IMR-90 (cell line): ENCODE measurements around the gene LRSAM1. TPM values are rescaled to one million over a fixed set of nuclear protein-coding genes. Genes with fewer than 3 reads are reported as not detected.

Experiments used
- ATAC-seq: fragments of 200-7000 bp; cut with Tn5 transposase; 2 replicates; pipeline ENCODE4 v1.9.1; 2020; ENCODE audit warnings: low read depth, mild to moderate bottlenecking, moderate library complexity
- BruUV-seq: library from RNA; stranded (reverse); fragments of 400-500 nt; replicated peaks from 2 replicates; lab custom pipeline; 2021; lab: Mats Ljungman, UMichigan
- CTCF ChIA-PET: fragments of 300-600 bp; formaldehyde crosslinking; extraction: SDS; loops from one replicate; lab custom pipeline; 2021; ENCODE audit warnings: antibody characterized with exemption; lab: Yijun Ruan, JAX
- POLR2A ChIA-PET: fragments of 300-600 bp; sonication (Branson Sonifier 250); formaldehyde crosslinking; loops from one replicate; lab custom pipeline; 2022; ENCODE audit warnings: antibody characterized with exemption; ENCODE audit not compliant: unreplicated experiment; lab: Charles Lee
- DNase-seq: peaks from one replicate; pipeline ENCODE4 v3.0.0; 2013
- H2AFZ ChIP-seq: replicated peaks from 2 replicates; pipeline ENCODE3; 2013; ENCODE audit warnings: low read length, mild to moderate bottlenecking; ENCODE audit not compliant: poor library complexity
- H2AK5ac ChIP-seq: 2 replicates; pipeline ENCODE4 v1.6.1; 2013; ENCODE audit warnings: low read depth, low read length, inconsistent platforms
- H2AK9ac ChIP-seq: replicated peaks from 2 replicates; pipeline ENCODE3; 2013; ENCODE audit warnings: mild to moderate bottlenecking, low read depth, low read length, moderate library complexity; ENCODE audit not compliant: poor library complexity
- H2BK120ac ChIP-seq: 2 replicates; pipeline ENCODE4 v1.6.1; 2013; ENCODE audit warnings: low read depth, low read length, inconsistent platforms
- H2BK15ac ChIP-seq: 3 replicates; pipeline ENCODE4 v1.6.1; 2013; ENCODE audit warnings: low read depth, low read length, inconsistent platforms
- H2BK20ac ChIP-seq: 2 replicates; pipeline ENCODE4 v1.6.1; 2013; ENCODE audit warnings: low read depth, mild to moderate bottlenecking, inconsistent platforms, low read length, moderate library complexity
- H2BK5ac ChIP-seq: 2 replicates; pipeline ENCODE4 v1.6.1; 2013; ENCODE audit warnings: mild to moderate bottlenecking, low read depth, low read length, inconsistent platforms; ENCODE audit not compliant: poor library complexity, severe bottlenecking
- H3K14ac ChIP-seq: replicated peaks from 2 replicates; pipeline ENCODE4 v1.6.1; 2013; ENCODE audit warnings: low read depth, low read length, inconsistent platforms
- H3K18ac ChIP-seq: 2 replicates; pipeline ENCODE4 v1.6.1; 2013; ENCODE audit warnings: low read depth, low read length, control low read depth
- H3K23ac ChIP-seq: 2 replicates; pipeline ENCODE4 v1.6.1; 2013; ENCODE audit warnings: low read depth, low read length, inconsistent platforms
- H3K27ac ChIP-seq: 2 replicates; pipeline ENCODE4 v1.5.1; 2013; ENCODE audit warnings: mild to moderate bottlenecking, control low read depth, low read length; ENCODE audit not compliant: insufficient read depth
- H3K27me3 ChIP-seq: 2 replicates; pipeline ENCODE4 v1.6.1; 2013; ENCODE audit warnings: low read length; ENCODE audit not compliant: control insufficient read depth, insufficient read depth
- H3K36me3 ChIP-seq: 2 replicates; pipeline ENCODE4 v1.6.1; 2013; ENCODE audit warnings: low read length, mixed read lengths; ENCODE audit not compliant: control insufficient read depth, insufficient read depth
- H3K4ac ChIP-seq: 2 replicates; pipeline ENCODE4 v1.6.1; 2013; ENCODE audit warnings: low read depth, low read length, inconsistent platforms
- H3K4me1 ChIP-seq: 2 replicates; pipeline ENCODE4 v1.6.1; 2013; ENCODE audit warnings: low read length, mixed read lengths; ENCODE audit not compliant: control insufficient read depth, insufficient read depth
- H3K4me2 ChIP-seq: 2 replicates; pipeline ENCODE4 v1.6.1; 2013; ENCODE audit warnings: low read depth, mild to moderate bottlenecking, control low read depth, low read length, moderate library complexity
- H3K4me3 ChIP-seq: 2 replicates; pipeline ENCODE4 v1.5.1; 2013; ENCODE audit warnings: low read depth, mild to moderate bottlenecking, control low read depth, low read length, moderate library complexity; ENCODE audit not compliant: insufficient read depth
- H3K56ac ChIP-seq: 2 replicates; pipeline ENCODE4 v1.6.1; 2013; ENCODE audit warnings: low read length, inconsistent platforms; ENCODE audit not compliant: insufficient read depth; ENCODE audit errors: extremely low read depth
- H3K79me1 ChIP-seq, 2 experiments: 2 replicates each; pipeline ENCODE4 v1.6.1; 2013; ENCODE audit warnings: low read length in 2 of 2, inconsistent platforms in 1 of 2, low read depth in 1 of 2
- H3K9ac ChIP-seq: 2 replicates; pipeline ENCODE4 v1.6.1; 2013; ENCODE audit warnings: low read depth, low read length, control low read depth
- H3K9me1 ChIP-seq: 2 replicates; pipeline ENCODE4 v1.6.1; 2013; ENCODE audit warnings: low read length, inconsistent platforms; ENCODE audit not compliant: insufficient read depth
- H3K9me3 ChIP-seq: 2 replicates; pipeline ENCODE4 v1.6.1; 2013; ENCODE audit warnings: low read length; ENCODE audit not compliant: control insufficient read depth, insufficient read depth
- H4K20me1 ChIP-seq: 2 replicates; pipeline ENCODE4 v1.6.1; 2013; ENCODE audit warnings: low read length, inconsistent platforms; ENCODE audit not compliant: insufficient read depth
- H4K5ac ChIP-seq: 2 replicates; pipeline ENCODE4 v1.6.1; 2013; ENCODE audit warnings: mild to moderate bottlenecking, low read depth, low read length, control low read depth
- H4K8ac ChIP-seq, 2 experiments: 2 replicates each; pipeline ENCODE4 v1.6.1; 2013; ENCODE audit warnings: low read depth in 2 of 2, low read length in 2 of 2, control low read depth in 1 of 2, inconsistent platforms in 1 of 2
- H4K91ac ChIP-seq: 2 replicates; pipeline ENCODE4 v1.6.1; 2013; ENCODE audit warnings: low read depth, low read length, inconsistent platforms; ENCODE audit not compliant: insufficient read depth
- BHLHE40 ChIP-seq: fragments of 150-350 bp; IDR thresholded peaks from 2 replicates; pipeline ENCODE4 v1.6.1; 2016; ENCODE audit warnings: mild to moderate bottlenecking, low read depth, low read length
- CEBPB ChIP-seq: IDR thresholded peaks from 2 replicates; pipeline ENCODE4 v1.6.1; 2012; ENCODE audit warnings: low read depth, low read length, improper control_type of control experiment
- CHD1 ChIP-seq: IDR thresholded peaks from 2 replicates; pipeline ENCODE4 v1.6.1; 2012; ENCODE audit warnings: low read depth, low read length, improper control_type of control experiment
- FOS ChIP-seq: fragments of 150-350 bp; IDR thresholded peaks from 2 replicates; pipeline ENCODE4 v1.6.1; 2016; ENCODE audit warnings: low read depth, low read length
- MAFK ChIP-seq: IDR thresholded peaks from 2 replicates; pipeline ENCODE4 v1.6.1; 2012; ENCODE audit warnings: low read depth, low read length, improper control_type of control experiment
- MAZ ChIP-seq: IDR thresholded peaks from 2 replicates; pipeline ENCODE4 v1.6.1; 2012; ENCODE audit warnings: low read depth, mild to moderate bottlenecking, low read length, improper control_type of control experiment, moderate library complexity, borderline replicate concordance
- MXI1 ChIP-seq: IDR thresholded peaks from 2 replicates; pipeline ENCODE4 v1.6.1; 2012; ENCODE audit warnings: low read depth, mild to moderate bottlenecking, low read length, moderate library complexity, borderline replicate concordance
- NFE2L2 ChIP-seq: fragments of 150-350 bp; IDR thresholded peaks from 2 replicates; pipeline ENCODE4 v1.6.1; 2016; ENCODE audit warnings: low read depth, mild to moderate bottlenecking, low read length
- POLR2A ChIP-seq: IDR thresholded peaks from 2 replicates; pipeline ENCODE4 v1.6.1; 2012; ENCODE audit warnings: mild to moderate bottlenecking, low read depth, low read length
- RAD21 ChIP-seq: IDR thresholded peaks from 2 replicates; pipeline ENCODE4 v1.6.1; 2012; ENCODE audit warnings: low read length, improper control_type of control experiment
- RCOR1 ChIP-seq: IDR thresholded peaks from 2 replicates; pipeline ENCODE4 v1.6.1; 2012; ENCODE audit warnings: mild to moderate bottlenecking, low read length, improper control_type of control experiment; ENCODE audit not compliant: insufficient replicate concordance
- RFX5 ChIP-seq: IDR thresholded peaks from 2 replicates; pipeline ENCODE4 v1.8.0; 2012; ENCODE audit warnings: low read depth, mild to moderate bottlenecking, low read length, moderate library complexity
- SMC3 ChIP-seq: fragments of 150-350 bp; IDR thresholded peaks from 2 replicates; pipeline ENCODE4 v1.6.1; 2016; ENCODE audit warnings: low read depth, mild to moderate bottlenecking, antibody characterized with exemption, low read length, moderate library complexity
- USF2 ChIP-seq: fragments of 150-350 bp; IDR thresholded peaks from 2 replicates; pipeline ENCODE4 v1.6.1; 2017; ENCODE audit warnings: mild to moderate bottlenecking, antibody characterized with exemption, low read length, low read depth
- WGBS, 2 experiments: methylation state at CpG; one replicate each; pipeline versions ENCODE4 v1.1.5 to v1.1.7; 2013; ENCODE audit warnings: missing lambda C conversion rate in 2 of 2; ENCODE audit not compliant: insufficient read length in 1 of 2; ENCODE audit errors: extremely low coverage in 2 of 2; 5-methylcytosine and 5-hydroxymethylcytosine counted together
- dilution Hi-C: fragments of 300-500 bp; cut with HindIII; formaldehyde crosslinking; loops from one replicate; pipeline ENCODE4 v1.14.3; 2018; ENCODE audit warnings: low sequenced_read_pairs; ENCODE audit not compliant: unreplicated experiment
- in situ Hi-C: fragments of 300-500 bp; cut with MboI; formaldehyde crosslinking; loops from 3 replicates; pipeline ENCODE4 v1.14.3; 2019; ENCODE audit warnings: low sequenced_read_pairs, inconsistent platforms, mixed read lengths
- intact Hi-C: fragments of 100-400 bp; cut with micrococcal nuclease; formaldehyde crosslinking; loops from 2 replicates; pipeline ENCODE4 v1.10.0; 2022
- polyA plus RNA-seq, 3 experiments: library from polyadenylated mRNA; depleted of rRNA; stranded (reverse); fragments of >200 nt; gene quantifications; 2 replicates each; pipeline ENCODE4 v1.2.3, GENCODE V29; 2012; ENCODE audit warnings: low replicate concordance in 1 of 3
- total RNA-seq: library from RNA; depleted of rRNA; stranded (reverse); fragments of >200 nt; gene quantifications from 2 replicates; pipeline ENCODE4 v1.2.3, GENCODE V29; 2012
- TF ChIP-seq, protein P1 (sequence below): fragments of 150-350 bp; IDR thresholded peaks from 2 replicates; pipeline ENCODE4 v1.6.1; 2016; ENCODE audit warnings: low read depth, mild to moderate bottlenecking, low read length, moderate library complexity, borderline replicate concordance
- TF ChIP-seq, protein P2 (sequence below): conservative IDR thresholded peaks from 2 replicates; pipeline ENCODE4 v1.5.1; 2012; ENCODE audit warnings: mild to moderate bottlenecking, low read depth, low read length, improper control_type of control experiment

The LRSAM1 gene
- total and polyA plus RNA-seq, 2 of the 4 experiments (the other 2 are of a cell fraction), result 3.0 to 9.3 TPM

- Histone ChIP-seq H3K4me3 (no peak overlapping the region), H3K4me2 (no peak overlapping the region), H4K8ac (peak overlapping the region in 1 of 2 experiments; percentile 82; a peak in 2 of 4 replicates), H3K4ac (peak overlapping the region; percentile 74), H3K27ac (peak overlapping the region; percentile 89), H3K56ac (no peak overlapping the region), H3K79me1 (peaks cover 15 to 91% of the 10 kb centered on the region in 2 experiments; a peak in 3 of 4 replicates), H3K4me1 (peaks cover 69% of the 10 kb centered on the region), H2BK15ac (peak overlapping the region; percentile 51; the same call in 1 of the 3 replicates), H3K18ac (no peak overlapping the region), H2AK5ac (peak overlapping the region; percentile 90), H3K36me3 (peaks cover 47% of the 10 kb centered on the region), H3K9me1 (peaks cover 39% of the 10 kb centered on the region), H4K5ac (peak overlapping the region; percentile 12; the same call in 1 of the 2 replicates), H4K20me1 (peaks cover 83% of the 10 kb centered on the region), H3K9me3 (no peaks in the 10 kb centered on the region), H2AK9ac (peak overlapping the region; percentile 79), H3K14ac (peak overlapping the region; percentile 31; the same call in 1 of the 2 replicates), H2BK120ac (peak overlapping the region; percentile 56; the same call in 1 of the 2 replicates), H3K27me3 (no peaks in the 10 kb centered on the region), H2BK20ac (no peak overlapping the region), H3K23ac (peak overlapping the region; percentile 98; the same call in 1 of the 2 replicates), H2BK5ac (peak overlapping the region; percentile 84), H3K9ac (peak overlapping the region; percentile 22; the same call in 1 of the 2 replicates), H2AFZ (no peak overlapping the region), H4K91ac (peak overlapping the region; percentile 59)
- WGBS, 2 experiments, result 100% methylated on average over 2 of the region's 8 CpGs; no CpG with 5 or more reads in 1 of the 2 experiments
- ATAC-seq (no peak), DNase-seq (no peak)
- ChIA-PET POLR2A (no interaction called here), CTCF (interaction anchor here (1.2 kb wide), 1 partner anchor 10 kb away, joined by 5 read pairs; no protein-coding TSS in a partner anchor)
- in situ Hi-C loops, result no loop called here
- intact Hi-C loops, result no loop called here
- dilution Hi-C loops, result no loop called here
- no peak for TF ChIP-seq RCOR1
- TF ChIP-seq MXI1, result no peak
- no peak for TF ChIP-seq RFX5
- TF ChIP-seq FOS, result no peak
- TF ChIP-seq, protein P1, sequence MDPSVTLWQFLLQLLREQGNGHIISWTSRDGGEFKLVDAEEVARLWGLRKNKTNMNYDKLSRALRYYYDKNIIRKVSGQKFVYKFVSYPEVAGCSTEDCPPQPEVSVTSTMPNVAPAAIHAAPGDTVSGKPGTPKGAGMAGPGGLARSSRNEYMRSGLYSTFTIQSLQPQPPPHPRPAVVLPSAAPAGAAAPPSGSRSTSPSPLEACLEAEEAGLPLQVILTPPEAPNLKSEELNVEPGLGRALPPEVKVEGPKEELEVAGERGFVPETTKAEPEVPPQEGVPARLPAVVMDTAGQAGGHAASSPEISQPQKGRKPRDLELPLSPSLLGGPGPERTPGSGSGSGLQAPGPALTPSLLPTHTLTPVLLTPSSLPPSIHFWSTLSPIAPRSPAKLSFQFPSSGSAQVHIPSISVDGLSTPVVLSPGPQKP, result no peak
- no peak for TF ChIP-seq NFE2L2
- TF ChIP-seq MAZ, result no peak
- no peak for TF ChIP-seq CHD1
- no peak for TF ChIP-seq SMC3
- no peak for TF ChIP-seq CEBPB
- no peak for TF ChIP-seq USF2
- TF ChIP-seq BHLHE40, result no peak
- no peak for TF ChIP-seq POLR2A
- TF ChIP-seq MAFK, result no peak
- TF ChIP-seq RAD21, result no peak
- TF ChIP-seq, protein P2, sequence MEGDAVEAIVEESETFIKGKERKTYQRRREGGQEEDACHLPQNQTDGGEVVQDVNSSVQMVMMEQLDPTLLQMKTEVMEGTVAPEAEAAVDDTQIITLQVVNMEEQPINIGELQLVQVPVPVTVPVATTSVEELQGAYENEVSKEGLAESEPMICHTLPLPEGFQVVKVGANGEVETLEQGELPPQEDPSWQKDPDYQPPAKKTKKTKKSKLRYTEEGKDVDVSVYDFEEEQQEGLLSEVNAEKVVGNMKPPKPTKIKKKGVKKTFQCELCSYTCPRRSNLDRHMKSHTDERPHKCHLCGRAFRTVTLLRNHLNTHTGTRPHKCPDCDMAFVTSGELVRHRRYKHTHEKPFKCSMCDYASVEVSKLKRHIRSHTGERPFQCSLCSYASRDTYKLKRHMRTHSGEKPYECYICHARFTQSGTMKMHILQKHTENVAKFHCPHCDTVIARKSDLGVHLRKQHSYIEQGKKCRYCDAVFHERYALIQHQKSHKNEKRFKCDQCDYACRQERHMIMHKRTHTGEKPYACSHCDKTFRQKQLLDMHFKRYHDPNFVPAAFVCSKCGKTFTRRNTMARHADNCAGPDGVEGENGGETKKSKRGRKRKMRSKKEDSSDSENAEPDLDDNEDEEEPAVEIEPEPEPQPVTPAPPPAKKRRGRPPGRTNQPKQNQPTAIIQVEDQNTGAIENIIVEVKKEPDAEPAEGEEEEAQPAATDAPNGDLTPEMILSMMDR, result no peak
- no TSS peak for BruUV-seq
Observed at GRCh38 chr9:127536499-127536898, 85.2 kb downstream of the LRSAM1 start.
